Ascending aorta (tissue), 2 donors: ENCODE results near the gene CRYBA2. TPM values are rescaled to one million over a fixed set of nuclear protein-coding genes. Genes with fewer than 3 reads are reported as not detected.

Source experiments
- DNase-seq, 2 donors: peaks; one replicate each; pipeline ENCODE4 v3.0.0-alpha.2; 2019; ENCODE audit warnings: low spot score in 2 of 2
- H3K27ac ChIP-seq, 2 donors: fragments of 200-600 bp; sonication (generic); one replicate each; pipeline ENCODE4 v1.5.1; 2016 to 2017; ENCODE audit warnings: mild to moderate bottlenecking in 1 of 2
- H3K27me3 ChIP-seq: fragments of 200-600 bp; sonication (generic); one replicate; pipeline ENCODE4 v1.5.1; 2017
- H3K36me3 ChIP-seq, 2 donors: fragments of 200-600 bp; sonication (generic); one replicate each; pipeline ENCODE4 v1.5.1; 2016
- H3K4me1 ChIP-seq, 2 donors: fragments of 200-600 bp; sonication (generic); one replicate each; pipeline ENCODE4 v1.5.1; 2016 to 2017; ENCODE audit warnings: mild to moderate bottlenecking in 1 of 2
- H3K4me3 ChIP-seq, 2 donors: fragments of 200-600 bp; sonication (generic); one replicate each; pipeline ENCODE4 v1.5.1; 2016 to 2017; ENCODE audit warnings: mild to moderate bottlenecking in 1 of 2
- H3K9me3 ChIP-seq, 2 donors: fragments of 200-600 bp; sonication (generic); one replicate each; pipeline ENCODE4 v1.5.1; 2016
- CTCF ChIP-seq, 3 experiments: fragments of 200-600 bp in 2 of 3; fragments of 450-650 bp in 1 of 3; sonication (generic) in 2 of 3; IDR thresholded peaks; one replicate each; pipeline ENCODE4 v1.5.1; 2016 to 2019; ENCODE audit warnings: antibody characterized with exemption in 3 of 3, mild to moderate bottlenecking in 1 of 3, moderate library complexity in 1 of 3
- intact Hi-C: fragments of 100-400 bp; cut with DNase I; formaldehyde crosslinking; loops from one replicate; pipeline ENCODE4 v1.15.1; 2023
- total RNA-seq: library from RNA; depleted of rRNA; stranded (reverse); fragments of >200 nt; gene quantifications from one replicate; pipeline ENCODE4 v1.1.0, GENCODE V29; 2016

Gene CRYBA2
- total RNA-seq, 1 donor from 2014 or later = not detected

GRCh38 chr2:218983934-218984238 is 9.3 kb downstream of the CRYBA2 start:
- Histone ChIP-seq H3K27me3 (peaks cover 51% of the 10 kb centered on the region), H3K9me3 (no peaks in the 10 kb centered on the region), H3K27ac (no peak overlapping the region), H3K4me1 (peaks cover 16 to 38% of the 10 kb centered on the region in 2 donors), H3K36me3 (no peaks in the 10 kb centered on the region), H3K4me3 (no peak overlapping the region)
- intact Hi-C loops = no loop called here
- DNase-seq = no peak
- TF ChIP-seq CTCF (IDR thresholded peaks at IDR 0.05) = no peak

- no peak for DNase-seq
- peaks cover 51% of the 10 kb centered on the region for H3K27me3 ChIP-seq
Measured at GRCh38 chr2:218983263-218983933, 9.8 kb downstream of the CRYBA2 start.

GRCh38 chr2:218982586-218983262 is 10.5 kb downstream of the CRYBA2 start:
- TF ChIP-seq CTCF (IDR thresholded peaks at IDR 0.05) = no peak

More at GRCh38 chr2:218983263-218983933, 9.8 kb downstream of the CRYBA2 start:
- Histone ChIP-seq H3K4me3 (no peak overlapping the region), H3K9me3 (no peaks in the 10 kb centered on the region), H3K27ac (no peak overlapping the region), H3K36me3 (no peaks in the 10 kb centered on the region), H3K4me1 (peaks cover 16 to 38% of the 10 kb centered on the region in 2 donors)
- intact Hi-C loops = no loop called here
- no peak for TF ChIP-seq CTCF (IDR thresholded peaks at IDR 0.05)

GRCh38 chr2:218981881-218982585 is 11.2 kb downstream of the CRYBA2 start:
- H3K4me3 ChIP-seq = peak overlapping the region; percentile 51 to 54
- H3K27me3 ChIP-seq = peaks cover 51% of the 10 kb centered on the region
- TF ChIP-seq CTCF (IDR thresholded peaks at IDR 0.05) = no peak
- H3K36me3 ChIP-seq = no peaks in the 10 kb centered on the region
- no peak for DNase-seq
- H3K9me3 ChIP-seq = no peaks in the 10 kb centered on the region
- H3K4me1 ChIP-seq = peaks cover 16 to 38% of the 10 kb centered on the region in 2 donors
- intact Hi-C loops = no loop called here
- H3K27ac ChIP-seq = no peak overlapping the region

More at GRCh38 chr2:218982586-218983262, 10.5 kb downstream of the CRYBA2 start:
- H3K27me3 ChIP-seq = peaks cover 51% of the 10 kb centered on the region
- peak overlapping the region; percentile 51 to 54 for H3K4me3 ChIP-seq
- intact Hi-C loops = no loop called here
- peaks cover 16 to 38% of the 10 kb centered on the region in 2 donors for H3K4me1 ChIP-seq
- H3K9me3 ChIP-seq = no peaks in the 10 kb centered on the region
- H3K27ac ChIP-seq = no peak overlapping the region
- H3K36me3 ChIP-seq = no peaks in the 10 kb centered on the region
- no peak for DNase-seq

- peaks cover 16 to 38% of the 10 kb centered on the region in 2 donors for H3K4me1 ChIP-seq
- no peaks in the 10 kb centered on the region for H3K36me3 ChIP-seq
- no peak for DNase-seq
- peak overlapping the region; percentile 51 to 54 for H3K4me3 ChIP-seq
- TF ChIP-seq CTCF (IDR thresholded peaks at IDR 0.05) = no peak
- intact Hi-C loops = no loop called here
- H3K27ac ChIP-seq = no peak overlapping the region
- peaks cover 51% of the 10 kb centered on the region for H3K27me3 ChIP-seq
- no peaks in the 10 kb centered on the region for H3K9me3 ChIP-seq
Measured at GRCh38 chr2:218981390-218981880, 11.8 kb downstream of the CRYBA2 start.
